IMR-90 (cell line): ENCODE data around the gene PKDCC. TPM values are rescaled to one million over a fixed set of nuclear protein-coding genes. Genes with fewer than 3 reads are reported as not detected.

Source experiments
- ATAC-seq: fragments of 200-7000 bp; cut with Tn5 transposase; 2 replicates; pipeline ENCODE4 v1.9.1; 2020; ENCODE audit warnings: low read depth, mild to moderate bottlenecking, moderate library complexity
- BruUV-seq: library from RNA; stranded (reverse); fragments of 400-500 nt; replicated peaks from 2 replicates; lab custom pipeline; 2021; lab: Mats Ljungman, UMichigan
- CTCF ChIA-PET: fragments of 300-600 bp; formaldehyde crosslinking; extraction: SDS; loops from one replicate; lab custom pipeline; 2021; ENCODE audit warnings: antibody characterized with exemption; lab: Yijun Ruan, JAX
- POLR2A ChIA-PET: fragments of 300-600 bp; sonication (Branson Sonifier 250); formaldehyde crosslinking; loops from one replicate; lab custom pipeline; 2022; ENCODE audit warnings: antibody characterized with exemption; ENCODE audit not compliant: unreplicated experiment; lab: Charles Lee
- DNase-seq: peaks from one replicate; pipeline ENCODE4 v3.0.0; 2013
- H2AFZ ChIP-seq: replicated peaks from 2 replicates; pipeline ENCODE3; 2013; ENCODE audit warnings: low read length, mild to moderate bottlenecking; ENCODE audit not compliant: poor library complexity
- H2AK5ac ChIP-seq: 2 replicates; pipeline ENCODE4 v1.6.1; 2013; ENCODE audit warnings: low read depth, low read length, inconsistent platforms
- H2AK9ac ChIP-seq: replicated peaks from 2 replicates; pipeline ENCODE3; 2013; ENCODE audit warnings: mild to moderate bottlenecking, low read depth, low read length, moderate library complexity; ENCODE audit not compliant: poor library complexity
- H2BK120ac ChIP-seq: 2 replicates; pipeline ENCODE4 v1.6.1; 2013; ENCODE audit warnings: low read depth, low read length, inconsistent platforms
- H2BK15ac ChIP-seq: 3 replicates; pipeline ENCODE4 v1.6.1; 2013; ENCODE audit warnings: low read depth, low read length, inconsistent platforms
- H2BK20ac ChIP-seq: 2 replicates; pipeline ENCODE4 v1.6.1; 2013; ENCODE audit warnings: low read depth, mild to moderate bottlenecking, inconsistent platforms, low read length, moderate library complexity
- H2BK5ac ChIP-seq: 2 replicates; pipeline ENCODE4 v1.6.1; 2013; ENCODE audit warnings: mild to moderate bottlenecking, low read depth, low read length, inconsistent platforms; ENCODE audit not compliant: poor library complexity, severe bottlenecking
- H3K14ac ChIP-seq: replicated peaks from 2 replicates; pipeline ENCODE4 v1.6.1; 2013; ENCODE audit warnings: low read depth, low read length, inconsistent platforms
- H3K18ac ChIP-seq: 2 replicates; pipeline ENCODE4 v1.6.1; 2013; ENCODE audit warnings: low read depth, low read length, control low read depth
- H3K23ac ChIP-seq: 2 replicates; pipeline ENCODE4 v1.6.1; 2013; ENCODE audit warnings: low read depth, low read length, inconsistent platforms
- H3K27ac ChIP-seq: 2 replicates; pipeline ENCODE4 v1.5.1; 2013; ENCODE audit warnings: mild to moderate bottlenecking, control low read depth, low read length; ENCODE audit not compliant: insufficient read depth
- H3K27me3 ChIP-seq: 2 replicates; pipeline ENCODE4 v1.6.1; 2013; ENCODE audit warnings: low read length; ENCODE audit not compliant: control insufficient read depth, insufficient read depth
- H3K36me3 ChIP-seq: 2 replicates; pipeline ENCODE4 v1.6.1; 2013; ENCODE audit warnings: low read length, mixed read lengths; ENCODE audit not compliant: control insufficient read depth, insufficient read depth
- H3K4ac ChIP-seq: 2 replicates; pipeline ENCODE4 v1.6.1; 2013; ENCODE audit warnings: low read depth, low read length, inconsistent platforms
- H3K4me1 ChIP-seq: 2 replicates; pipeline ENCODE4 v1.6.1; 2013; ENCODE audit warnings: low read length, mixed read lengths; ENCODE audit not compliant: control insufficient read depth, insufficient read depth
- H3K4me2 ChIP-seq: 2 replicates; pipeline ENCODE4 v1.6.1; 2013; ENCODE audit warnings: low read depth, mild to moderate bottlenecking, control low read depth, low read length, moderate library complexity
- H3K4me3 ChIP-seq: 2 replicates; pipeline ENCODE4 v1.5.1; 2013; ENCODE audit warnings: low read depth, mild to moderate bottlenecking, control low read depth, low read length, moderate library complexity; ENCODE audit not compliant: insufficient read depth
- H3K56ac ChIP-seq: 2 replicates; pipeline ENCODE4 v1.6.1; 2013; ENCODE audit warnings: low read length, inconsistent platforms; ENCODE audit not compliant: insufficient read depth; ENCODE audit errors: extremely low read depth
- H3K79me1 ChIP-seq, 2 experiments: 2 replicates each; pipeline ENCODE4 v1.6.1; 2013; ENCODE audit warnings: low read length in 2 of 2, inconsistent platforms in 1 of 2, low read depth in 1 of 2
- H3K9ac ChIP-seq: 2 replicates; pipeline ENCODE4 v1.6.1; 2013; ENCODE audit warnings: low read depth, low read length, control low read depth
- H3K9me1 ChIP-seq: 2 replicates; pipeline ENCODE4 v1.6.1; 2013; ENCODE audit warnings: low read length, inconsistent platforms; ENCODE audit not compliant: insufficient read depth
- H3K9me3 ChIP-seq: 2 replicates; pipeline ENCODE4 v1.6.1; 2013; ENCODE audit warnings: low read length; ENCODE audit not compliant: control insufficient read depth, insufficient read depth
- H4K20me1 ChIP-seq: 2 replicates; pipeline ENCODE4 v1.6.1; 2013; ENCODE audit warnings: low read length, inconsistent platforms; ENCODE audit not compliant: insufficient read depth
- H4K5ac ChIP-seq: 2 replicates; pipeline ENCODE4 v1.6.1; 2013; ENCODE audit warnings: mild to moderate bottlenecking, low read depth, low read length, control low read depth
- H4K8ac ChIP-seq, 2 experiments: 2 replicates each; pipeline ENCODE4 v1.6.1; 2013; ENCODE audit warnings: low read depth in 2 of 2, low read length in 2 of 2, control low read depth in 1 of 2, inconsistent platforms in 1 of 2
- H4K91ac ChIP-seq: 2 replicates; pipeline ENCODE4 v1.6.1; 2013; ENCODE audit warnings: low read depth, low read length, inconsistent platforms; ENCODE audit not compliant: insufficient read depth
- POLR2A ChIP-seq: IDR thresholded peaks from 2 replicates; pipeline ENCODE4 v1.6.1; 2012; ENCODE audit warnings: mild to moderate bottlenecking, low read depth, low read length
- SMC3 ChIP-seq: fragments of 150-350 bp; IDR thresholded peaks from 2 replicates; pipeline ENCODE4 v1.6.1; 2016; ENCODE audit warnings: low read depth, mild to moderate bottlenecking, antibody characterized with exemption, low read length, moderate library complexity
- WGBS, 2 experiments: methylation state at CpG; one replicate each; pipeline versions ENCODE4 v1.1.5 to v1.1.7; 2013; ENCODE audit warnings: missing lambda C conversion rate in 2 of 2; ENCODE audit not compliant: insufficient read length in 1 of 2; ENCODE audit errors: extremely low coverage in 2 of 2; 5-methylcytosine and 5-hydroxymethylcytosine counted together
- dilution Hi-C: fragments of 300-500 bp; cut with HindIII; formaldehyde crosslinking; loops from one replicate; pipeline ENCODE4 v1.14.3; 2018; ENCODE audit warnings: low sequenced_read_pairs; ENCODE audit not compliant: unreplicated experiment
- in situ Hi-C: fragments of 300-500 bp; cut with MboI; formaldehyde crosslinking; loops from 3 replicates; pipeline ENCODE4 v1.14.3; 2019; ENCODE audit warnings: low sequenced_read_pairs, inconsistent platforms, mixed read lengths
- intact Hi-C: fragments of 100-400 bp; cut with micrococcal nuclease; formaldehyde crosslinking; loops from 2 replicates; pipeline ENCODE4 v1.10.0; 2022
- polyA plus RNA-seq, 3 experiments: library from polyadenylated mRNA; depleted of rRNA; stranded (reverse); fragments of >200 nt; gene quantifications; 2 replicates each; pipeline ENCODE4 v1.2.3, GENCODE V29; 2012; ENCODE audit warnings: low replicate concordance in 1 of 3
- total RNA-seq: library from RNA; depleted of rRNA; stranded (reverse); fragments of >200 nt; gene quantifications from 2 replicates; pipeline ENCODE4 v1.2.3, GENCODE V29; 2012

The PKDCC gene
- total and polyA plus RNA-seq, 2 of the 4 experiments (the other 2 are of a cell fraction): 55.6 to 95.7 TPM

- peak overlapping the region; percentile 93 for H3K4me2 ChIP-seq
- H3K4ac ChIP-seq: peak overlapping the region; percentile 94
- DNase-seq (no peak), ATAC-seq (no peak)
- peaks cover 37% of the 10 kb centered on the region; the same call in 1 of the 2 replicates for H3K36me3 ChIP-seq
- H3K9ac ChIP-seq: peak overlapping the region; percentile 96
- peak overlapping the region; percentile 89 for H2AFZ ChIP-seq
- H3K23ac ChIP-seq: peak overlapping the region; percentile 98
- no TSS peak for BruUV-seq
- H3K4me1 ChIP-seq: peaks cover 39% of the 10 kb centered on the region
- ChIA-PET POLR2A (no interaction called here), CTCF (interaction anchor here (0.7 to 1.0 kb wide), 3 partner anchors 37 to 196 kb away, joined by 3 to 4 read pairs (median 3); no protein-coding TSS in a partner anchor)
- H2AK9ac ChIP-seq: peak overlapping the region; percentile 92
- intact Hi-C loops: loop anchor here (1.0 to 2.0 kb wide), 3 partner anchors 35 to 180 kb away; no protein-coding TSS in a partner anchor
- no peaks in the 10 kb centered on the region for H3K9me3 ChIP-seq
- dilution Hi-C loops: no loop called here
- peak overlapping the region; percentile 83 for H2BK5ac ChIP-seq
- H4K8ac ChIP-seq: peak overlapping the region; percentile 78 to 84; a peak in 3 of 4 replicates
- peak overlapping the region; percentile 84 for H3K27ac ChIP-seq
- H2BK120ac ChIP-seq: peak overlapping the region; percentile 86
- H2BK20ac ChIP-seq: peak overlapping the region; percentile 50
- H3K4me3 ChIP-seq: peak overlapping the region; percentile 94
- H4K20me1 ChIP-seq: peaks cover 46% of the 10 kb centered on the region
- peak overlapping the region; percentile 97 for H3K14ac ChIP-seq
- H2AK5ac ChIP-seq: peak overlapping the region; percentile 90
- H4K91ac ChIP-seq: peak overlapping the region; percentile 94
- no peaks in the 10 kb centered on the region for H3K27me3 ChIP-seq
- WGBS, 2 experiments: 13% methylated on average over 3 of the region's 11 CpGs; no CpG with 5 or more reads in 1 of the 2 experiments
- no peak for TF ChIP-seq SMC3
- peak; percentile 14; the same call in 1 of the 2 replicates for TF ChIP-seq POLR2A
- peaks cover 22% of the 10 kb centered on the region for H3K9me1 ChIP-seq
- peak overlapping the region; percentile 79 for H3K18ac ChIP-seq
- H4K5ac ChIP-seq: peak overlapping the region; percentile 80
- H2BK15ac ChIP-seq: peak overlapping the region; percentile 80; the same call in 2 of the 3 replicates
- H3K56ac ChIP-seq: peak overlapping the region; percentile 90
- in situ Hi-C loops: no loop called here
- peaks cover 25 to 59% of the 10 kb centered on the region in 2 experiments for H3K79me1 ChIP-seq
Measured at GRCh38 chr2:42049221-42050009, 1.6 kb downstream of the PKDCC start.
